ENCODE data around the gene STUB1.

Gene STUB1

DNA sequence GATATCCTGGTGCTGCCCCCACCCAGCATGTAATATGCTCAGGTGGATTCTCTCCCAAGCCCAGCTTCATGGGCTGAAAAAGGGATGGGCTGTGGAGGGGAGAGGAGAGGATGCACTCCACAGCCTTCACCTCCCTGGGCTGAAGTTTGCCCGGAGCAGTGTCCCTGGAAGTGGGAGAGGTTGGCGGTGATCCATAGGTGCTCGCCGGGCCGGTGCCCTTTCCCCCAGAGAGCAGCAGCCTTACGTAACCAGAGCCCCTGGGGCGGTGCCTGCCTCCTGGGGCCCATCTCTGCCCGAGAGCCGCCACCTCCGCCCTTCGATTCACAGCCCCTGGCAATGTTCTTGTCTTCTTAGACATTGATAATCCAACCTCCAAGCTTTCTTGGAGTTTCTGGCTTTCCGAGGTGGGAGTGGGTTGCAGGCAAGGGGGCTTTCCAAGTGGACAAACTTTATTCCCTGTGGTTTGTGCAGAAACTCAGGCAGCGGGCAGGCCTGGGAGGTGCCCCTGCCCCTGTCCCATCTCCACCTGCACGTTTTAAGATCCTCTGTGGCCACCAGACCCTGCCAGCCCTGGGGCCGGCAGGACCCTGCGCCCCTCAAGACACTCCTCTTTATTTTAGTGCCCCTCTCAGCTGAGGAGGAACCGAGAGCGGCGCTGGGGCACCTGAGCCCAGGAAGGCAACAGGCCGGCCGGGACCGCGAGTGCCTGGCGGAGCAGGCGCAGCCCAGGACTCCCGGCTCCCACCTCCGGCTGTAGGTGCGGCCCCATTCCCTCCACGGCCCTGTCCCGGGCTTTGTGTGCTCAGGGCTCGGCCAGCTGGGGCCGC, 34.1 kb upstream of the STUB1 start:
- DNase-seq, result no peak

DNA sequence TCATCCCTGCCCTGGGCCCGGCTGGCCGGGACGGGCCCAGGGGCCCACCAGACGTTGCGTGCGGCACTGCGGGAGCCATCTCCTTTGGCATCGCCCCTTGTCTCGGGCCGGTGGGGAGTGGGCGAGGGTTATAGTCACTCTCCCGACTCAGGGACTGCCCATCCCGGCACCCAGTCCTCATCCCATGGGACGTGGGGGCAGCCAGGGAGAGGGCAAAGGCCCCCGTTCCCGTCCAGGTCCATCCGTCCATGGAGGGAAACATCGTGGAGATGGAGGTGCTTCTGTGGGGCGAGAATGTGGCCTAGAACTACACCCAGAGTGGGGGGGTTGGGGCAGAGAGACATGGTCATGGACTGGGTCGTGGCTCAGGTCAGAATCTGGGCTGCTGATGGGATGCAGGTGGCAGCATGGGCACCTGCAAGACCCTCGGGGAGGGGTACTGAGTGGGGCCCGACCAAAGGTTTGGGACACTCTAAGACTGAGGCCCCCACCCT, 33.5 kb upstream of the STUB1 start:
- no peak for DNase-seq

DNA sequence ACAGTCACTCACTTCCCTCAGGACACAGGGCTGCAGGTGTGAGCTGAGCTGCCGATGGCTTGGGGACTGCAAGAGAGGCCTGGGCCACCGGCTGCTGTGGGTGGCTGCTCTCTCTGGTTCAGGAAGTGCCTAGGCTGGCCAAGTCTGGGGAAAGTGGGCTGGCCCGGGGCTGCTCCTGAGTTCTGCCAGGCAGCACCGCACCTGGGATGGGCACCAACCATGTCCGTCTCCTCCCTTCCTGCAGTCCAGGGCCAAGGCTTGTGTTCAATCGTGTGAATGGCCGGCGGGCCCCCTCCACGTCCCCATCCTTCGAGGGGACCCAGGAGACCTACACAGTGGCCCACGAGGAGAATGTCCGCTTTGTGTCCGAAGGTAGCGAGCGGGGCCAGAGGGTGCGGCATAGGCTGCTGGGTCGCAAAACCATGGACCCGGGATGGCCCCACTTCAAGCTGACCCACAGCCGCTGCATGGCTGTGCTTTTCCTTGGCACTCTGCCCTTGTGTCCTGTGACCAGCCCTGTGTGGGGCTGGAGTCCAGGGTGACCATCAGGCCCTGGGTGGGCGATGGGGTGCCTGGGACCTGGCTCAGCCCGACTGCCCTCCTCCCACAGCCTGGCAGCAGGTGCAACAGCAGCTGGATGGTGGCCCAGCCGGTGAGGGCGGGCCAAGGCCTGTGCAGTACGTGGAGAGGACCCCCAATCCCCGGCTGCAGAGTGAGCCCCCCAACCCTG, 32.9 kb upstream of the STUB1 start:
- DNase-seq, result no peak

- no peak for DNase-seq
Observed at GRCh38 chr16:648071-648780, 32.0 kb upstream of the STUB1 start.

- DNase-seq, result peak; percentile 64
Observed at GRCh38 chr16:648781-649589, 31.2 kb upstream of the STUB1 start, which contains the start of gene WDR90. Gene WDR90, plus strand, starts transcription at chr16:649365. Its CDS starts 52 bp downstream, at chr16:649417.

- DNase-seq, result no peak
Observed at GRCh38 chr16:649631-650030, 30.6 kb upstream of the STUB1 start.

DNA sequence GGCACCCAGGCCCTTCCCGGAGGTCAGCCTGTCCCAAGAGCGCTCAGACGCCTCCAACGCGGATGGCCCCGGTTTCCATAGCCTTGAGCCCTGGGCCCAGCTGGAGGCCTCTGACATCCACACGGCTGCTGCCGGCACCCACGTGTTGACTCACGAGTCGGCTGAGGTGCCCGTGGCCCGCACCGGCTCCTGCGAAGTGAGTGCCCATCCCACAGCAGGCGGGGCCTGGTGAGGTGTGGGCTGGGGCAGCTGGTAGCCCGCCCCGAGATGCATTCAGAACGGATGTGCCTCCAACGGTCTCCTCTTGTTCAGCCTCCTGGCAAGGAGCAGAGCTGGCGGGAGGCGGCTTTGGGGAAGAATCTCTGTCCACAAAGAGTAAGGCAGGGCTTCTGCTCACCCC, 28.4 kb upstream of the STUB1 start:
- no peak for DNase-seq

DNA sequence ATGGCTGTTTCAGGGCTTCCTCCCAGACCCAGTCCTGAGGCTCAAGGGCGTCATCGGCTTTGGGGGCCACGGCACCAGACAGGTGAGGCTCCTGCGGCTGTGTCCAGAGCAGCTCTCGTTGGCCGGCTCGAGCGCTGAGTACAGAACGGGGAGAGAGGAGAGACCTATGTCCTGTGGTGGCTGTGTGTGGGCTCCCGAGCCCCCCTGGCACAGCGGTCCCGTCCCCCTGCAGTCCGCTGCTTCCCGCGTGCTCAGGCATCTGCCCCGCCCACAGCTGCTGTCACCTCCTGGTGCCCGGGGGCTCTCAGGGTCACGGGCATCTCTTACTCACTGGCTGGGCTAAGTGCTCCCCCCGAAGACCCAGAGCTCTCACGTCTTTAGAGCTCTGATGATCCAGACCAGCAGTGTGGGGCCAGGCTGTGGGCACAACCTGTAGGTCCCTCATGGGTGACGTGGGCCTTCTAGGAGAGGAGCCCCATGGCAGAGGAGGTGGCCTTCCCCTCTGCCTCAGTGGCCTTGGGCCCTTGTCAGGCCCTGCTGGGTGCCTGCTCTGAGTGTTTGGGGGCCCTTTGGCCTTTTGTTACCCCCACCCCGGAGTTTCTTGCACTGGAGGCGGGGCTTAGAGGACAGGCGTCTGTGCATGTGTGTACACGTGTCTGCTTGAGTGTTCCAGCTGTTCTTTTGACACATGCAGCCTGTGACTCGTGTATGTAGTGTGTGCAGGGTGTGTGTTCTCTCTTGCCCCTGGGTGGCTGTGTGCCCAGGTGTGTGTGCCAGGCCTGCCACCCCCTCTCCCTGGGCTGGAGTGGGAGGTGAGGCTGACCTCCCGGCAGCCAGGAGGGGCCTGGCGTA, 27.5 kb upstream of the STUB1 start:
- DNase-seq, result no peak

DNA sequence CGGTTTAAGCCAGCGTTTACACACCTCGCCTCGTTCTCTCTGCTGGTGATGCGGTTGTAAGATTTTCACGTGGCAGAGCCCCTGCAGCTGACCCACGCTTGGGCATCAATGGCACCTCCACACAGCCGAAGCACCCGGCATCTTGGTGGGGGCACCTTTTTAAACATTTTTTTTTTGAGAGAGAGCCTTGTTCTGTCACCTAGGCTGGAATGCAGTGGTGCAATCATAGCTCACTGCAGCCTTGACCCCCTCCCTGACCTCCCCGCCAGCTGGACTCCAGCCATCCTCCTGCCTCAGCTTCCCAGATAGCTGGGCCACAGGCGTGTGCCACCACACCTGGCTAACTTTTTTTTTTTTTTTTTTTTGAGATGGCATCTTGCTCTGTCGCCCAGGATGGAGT, 26.2 kb upstream of the STUB1 start:
- no peak for DNase-seq

DNA sequence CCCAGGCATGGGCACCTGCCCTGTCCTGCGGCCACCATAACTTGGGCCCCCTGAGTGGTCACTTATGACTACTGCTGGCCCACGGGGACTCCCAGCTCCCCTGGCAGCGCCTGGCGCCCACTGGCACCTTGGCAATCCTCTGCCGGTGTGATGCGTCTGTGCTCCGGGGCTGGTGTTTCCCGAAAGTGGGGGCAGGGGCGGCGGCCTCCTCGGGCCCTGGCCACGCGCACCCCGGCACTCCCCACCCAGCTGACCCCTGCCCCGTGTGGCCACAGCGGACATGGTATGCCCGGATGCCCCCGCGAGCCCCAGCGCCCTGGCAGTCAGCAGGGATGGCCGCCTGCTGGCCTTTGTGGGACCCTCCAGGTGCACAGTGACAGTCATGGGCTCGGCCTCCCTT, 22.7 kb upstream of the STUB1 start:
- DNase-seq, result no peak

- DNase-seq, result no peak
Observed at GRCh38 chr16:658679-659571, 21.3 kb upstream of the STUB1 start.

- DNase-seq, result no peak
Observed at GRCh38 chr16:659618-660017, 20.6 kb upstream of the STUB1 start.

DNA sequence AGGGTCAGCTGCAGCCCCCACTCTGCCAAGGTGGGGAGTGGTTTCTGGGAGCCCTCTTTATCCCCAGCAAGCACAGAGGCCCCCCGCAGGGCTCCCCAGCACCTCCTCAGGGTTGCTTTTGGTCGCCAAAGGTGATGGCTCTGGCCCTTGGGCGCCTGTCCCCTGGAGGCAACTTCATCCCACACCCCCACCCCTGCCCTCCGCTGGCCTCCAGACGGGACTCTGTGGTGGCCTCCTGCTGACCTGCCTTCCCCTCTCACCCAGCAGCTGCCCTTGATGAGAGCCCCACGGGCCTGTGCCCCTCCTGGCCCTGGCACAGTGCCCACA, 20.1 kb upstream of the STUB1 start:
- DNase-seq, result no peak

DNA sequence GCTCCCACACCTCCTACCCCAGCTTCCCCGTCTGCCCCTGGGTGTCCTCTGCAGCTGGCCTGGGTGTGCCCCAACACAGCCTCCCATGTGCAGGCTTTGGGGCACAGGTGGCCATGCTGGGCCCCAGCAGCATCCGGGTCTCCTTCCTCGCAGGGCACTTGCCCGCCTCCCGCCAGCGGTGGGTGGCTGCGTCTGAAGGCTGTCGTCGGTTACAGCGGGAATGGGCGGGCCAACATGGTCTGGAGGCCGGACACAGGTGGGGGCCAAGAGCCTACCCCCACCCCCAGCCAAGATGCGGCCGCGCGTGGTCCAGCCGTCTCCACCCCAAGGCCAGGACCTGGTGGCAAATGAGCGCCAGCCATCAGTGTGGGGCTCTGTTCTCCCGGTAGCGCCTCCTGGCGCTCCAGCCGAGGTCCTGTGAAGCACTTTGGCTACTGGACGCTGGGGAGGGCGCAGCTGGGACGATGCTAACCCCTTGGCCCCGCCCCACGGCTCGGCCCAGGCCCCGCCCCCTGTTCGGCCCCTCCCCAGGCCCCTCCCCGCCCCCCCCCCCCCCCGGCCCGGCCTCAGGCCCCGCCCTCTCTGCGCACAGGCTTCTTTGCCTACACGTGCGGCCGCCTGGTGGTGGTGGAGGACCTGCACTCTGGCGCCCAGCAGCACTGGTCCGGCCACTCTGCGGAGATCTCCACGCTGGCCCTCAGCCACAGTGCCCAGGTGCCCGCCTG, 19.6 kb upstream of the STUB1 start:
- DNase-seq, result peak; percentile 39

GRCh38 chr16:661184-661821, 18.9 kb upstream of the STUB1 start:
- DNase-seq, result no peak

GRCh38 chr16:662095-662494, 18.1 kb upstream of the STUB1 start:
- no peak for DNase-seq

- no peak for DNase-seq
Observed at GRCh38 chr16:662597-662996, 17.6 kb upstream of the STUB1 start.

- DNase-seq, result no peak
Observed at GRCh38 chr16:666572-666971, 13.6 kb upstream of the STUB1 start.

DNA sequence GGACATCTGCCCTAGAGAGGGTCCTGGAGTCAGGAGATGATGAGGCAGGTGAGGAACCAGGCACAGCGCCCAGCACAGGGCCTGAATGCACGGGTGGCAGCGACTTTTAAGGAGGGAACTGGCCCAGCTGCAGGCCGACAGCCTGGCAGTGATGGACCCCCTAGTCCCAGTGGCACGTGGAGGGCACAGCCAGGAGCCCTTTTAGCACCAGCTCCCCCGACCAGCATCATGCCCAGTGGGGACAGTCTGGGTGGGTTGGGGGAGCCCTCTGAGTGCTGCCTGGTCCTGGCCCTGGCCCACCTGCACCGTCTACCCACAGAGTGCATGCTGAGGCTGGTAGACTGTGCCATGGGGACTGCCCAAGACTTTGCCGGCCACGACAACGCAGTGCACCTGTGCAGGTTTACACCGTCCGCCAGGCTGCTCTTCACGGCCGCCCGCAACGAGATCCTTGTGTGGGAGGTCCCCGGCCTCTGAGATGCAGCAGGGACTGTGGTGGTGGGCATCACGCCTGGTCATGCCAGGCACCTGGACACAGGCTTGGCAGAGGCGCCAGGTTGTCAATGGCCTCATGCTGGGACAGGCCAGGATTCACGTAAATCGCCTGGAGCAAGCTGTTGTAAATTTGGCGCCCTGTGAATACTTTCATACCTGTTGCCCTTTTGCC, 13.0 kb upstream of the STUB1 start:
- DNase-seq, result no peak
